Karpas-422 (cell line): ENCODE data around the gene PSMD9. TPM values are rescaled to one million over a fixed set of nuclear protein-coding genes. Genes with fewer than 3 reads are reported as not detected.

ENCODE experiments used
- DNase-seq: peaks from one replicate; pipeline ENCODE4 v3.0.0-alpha.2; 2015
- H2AFZ ChIP-seq: fragments of 200-600 bp; sonication (generic); 2 replicates; pipeline ENCODE4 v1.6.1; 2014; ENCODE audit warnings: antibody characterized with exemption, low read length, mixed read lengths
- H3K27ac ChIP-seq: fragments of 200-600 bp; sonication (generic); 2 replicates; pipeline ENCODE4 v1.5.1; 2014; ENCODE audit warnings: mild to moderate bottlenecking, low read length, moderate library complexity
- H3K27me3 ChIP-seq: fragments of 200-600 bp; sonication (generic); 2 replicates; pipeline ENCODE4 v1.6.1; 2014; ENCODE audit warnings: low read length, mixed read lengths
- H3K36me3 ChIP-seq: fragments of 200-600 bp; sonication (generic); 2 replicates; pipeline ENCODE4 v1.6.1; 2014; ENCODE audit warnings: low read length, mixed read lengths; ENCODE audit not compliant: insufficient read depth
- H3K4me1 ChIP-seq: fragments of 200-600 bp; sonication (generic); 2 replicates; pipeline ENCODE4 v1.6.1; 2014; ENCODE audit warnings: mild to moderate bottlenecking, low read length, mixed read lengths
- H3K4me2 ChIP-seq: fragments of 200-600 bp; sonication (generic); 2 replicates; pipeline ENCODE4 v1.6.1; 2014; ENCODE audit warnings: low read length, low read depth, mild to moderate bottlenecking; ENCODE audit not compliant: poor library complexity, severe bottlenecking
- H3K4me3 ChIP-seq: fragments of 200-600 bp; sonication (generic); 2 replicates; pipeline ENCODE4 v1.5.1; 2014; ENCODE audit warnings: mild to moderate bottlenecking, antibody characterized with exemption, low read length, mixed read lengths
- H3K79me2 ChIP-seq: fragments of 200-600 bp; sonication (generic); 2 replicates; pipeline ENCODE4 v1.6.1; 2014; ENCODE audit warnings: mild to moderate bottlenecking, low read length, mixed read lengths
- H3K9ac ChIP-seq: fragments of 200-600 bp; sonication (generic); 2 replicates; pipeline ENCODE4 v1.6.0; 2014; ENCODE audit warnings: low read length
- H3K9me2 ChIP-seq: fragments of 200-600 bp; sonication (generic), shearing (Covaris generic); replicated peaks from 2 replicates; pipeline ENCODE4 v1.6.0; 2014; ENCODE audit warnings: mild to moderate bottlenecking, low read length, moderate library complexity; ENCODE audit not compliant: insufficient read depth
- H3K9me3 ChIP-seq: fragments of 300-700, 200-600 bp; sonication (generic); 2 replicates; pipeline ENCODE4 v1.6.1; 2014; ENCODE audit warnings: low read length, mixed read lengths
- H4K20me1 ChIP-seq: fragments of 200-600 bp; sonication (generic); 2 replicates; pipeline ENCODE4 v1.6.1; 2014; ENCODE audit warnings: mild to moderate bottlenecking, antibody characterized with exemption, low read length, low read depth; ENCODE audit not compliant: insufficient read depth
- total RNA-seq: library from RNA; depleted of rRNA; stranded (reverse); fragments of >200 nt; shearing (Covaris generic); gene quantifications from 2 replicates; pipeline ENCODE4 v1.2.3, GENCODE V29; 2014; ENCODE audit warnings: low replicate concordance

PSMD9 gene
- total RNA-seq, 1 experiment from 2014 or later, result 70.6 TPM

DNA sequence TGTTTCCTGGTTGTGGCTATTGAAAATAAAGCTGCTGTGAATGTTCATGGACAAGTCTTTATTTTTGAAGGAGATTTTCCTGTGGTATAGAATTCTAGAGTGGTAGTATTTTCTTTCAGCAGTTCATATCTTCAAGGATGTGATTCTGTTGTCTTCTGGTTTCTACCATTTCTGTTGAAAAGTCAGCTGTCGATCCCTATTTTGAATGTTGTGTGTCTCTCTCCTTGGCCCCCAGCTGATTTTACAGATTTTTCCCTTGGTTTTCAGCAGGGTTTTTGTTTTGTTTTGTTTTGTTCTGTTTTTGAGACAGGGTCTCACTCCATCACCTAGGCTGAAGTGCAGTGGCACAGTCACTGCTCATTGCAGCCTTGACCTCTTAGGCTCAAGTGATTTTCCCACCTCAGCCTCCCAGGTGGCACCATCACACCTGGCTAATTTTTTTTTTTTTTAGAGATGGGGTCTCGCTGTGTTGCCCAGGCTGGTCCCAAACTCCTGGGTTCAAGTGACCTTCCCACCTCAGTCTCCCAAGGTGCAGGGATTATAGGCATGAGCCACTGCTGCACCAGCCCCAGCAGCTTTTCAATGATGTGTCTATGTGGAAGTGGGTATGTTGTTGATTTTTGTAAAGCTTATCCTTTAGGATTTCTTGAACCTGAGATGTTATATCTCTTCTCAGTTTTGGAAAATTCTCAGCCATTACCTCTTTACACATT, 57.9 kb downstream of the PSMD9 start:
- no peak overlapping the region for H3K27ac ChIP-seq
- H3K9me3 ChIP-seq, result no peaks in the 10 kb centered on the region
- H3K79me2 ChIP-seq, result no peaks in the 10 kb centered on the region
- peaks cover 27% of the 10 kb centered on the region for H3K4me1 ChIP-seq
- H3K36me3 ChIP-seq, result peaks cover 11% of the 10 kb centered on the region; the same call in 1 of the 2 replicates
- H3K9ac ChIP-seq, result no peak overlapping the region
- no peak overlapping the region for H2AFZ ChIP-seq
- H4K20me1 ChIP-seq, result no peaks in the 10 kb centered on the region
- no peak overlapping the region for H3K4me2 ChIP-seq
- DNase-seq, result no peak
- no peaks in the 10 kb centered on the region for H3K27me3 ChIP-seq
- no peak overlapping the region for H3K4me3 ChIP-seq
- no peaks in the 10 kb centered on the region for H3K9me2 ChIP-seq

DNA sequence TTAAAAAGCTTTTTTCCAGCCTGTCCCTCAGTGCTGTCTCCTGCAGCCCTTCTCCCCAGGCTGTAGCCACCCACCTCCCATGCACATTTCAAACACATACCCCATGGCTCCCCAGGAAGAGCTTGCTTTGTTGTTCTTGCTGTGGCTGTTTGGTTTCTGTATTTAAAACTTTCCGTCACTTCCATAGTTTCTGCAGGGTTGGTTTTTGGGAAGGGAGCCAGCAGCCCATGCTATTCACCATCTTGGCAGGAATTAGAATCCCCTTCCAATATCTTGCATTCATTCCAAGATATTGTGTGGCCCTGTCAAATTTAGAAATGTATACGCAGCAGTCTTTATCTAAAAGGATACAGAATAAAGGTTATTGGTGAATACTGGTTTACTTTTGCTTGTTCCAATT, 59.4 kb downstream of the PSMD9 start:
- DNase-seq, result no peak
- Histone ChIP-seq H3K27me3 (no peaks in the 10 kb centered on the region), H3K9me2 (no peaks in the 10 kb centered on the region), H3K27ac (peak overlapping the region; percentile 43; the same call in 1 of the 2 replicates), H3K9me3 (no peaks in the 10 kb centered on the region), H3K4me1 (peaks cover 33% of the 10 kb centered on the region), H3K9ac (no peak overlapping the region), H2AFZ (no peak overlapping the region), H3K4me3 (no peak overlapping the region), H3K79me2 (no peaks in the 10 kb centered on the region), H4K20me1 (no peaks in the 10 kb centered on the region), H3K4me2 (no peak overlapping the region), H3K36me3 (peaks cover 12% of the 10 kb centered on the region; the same call in 1 of the 2 replicates)

DNA sequence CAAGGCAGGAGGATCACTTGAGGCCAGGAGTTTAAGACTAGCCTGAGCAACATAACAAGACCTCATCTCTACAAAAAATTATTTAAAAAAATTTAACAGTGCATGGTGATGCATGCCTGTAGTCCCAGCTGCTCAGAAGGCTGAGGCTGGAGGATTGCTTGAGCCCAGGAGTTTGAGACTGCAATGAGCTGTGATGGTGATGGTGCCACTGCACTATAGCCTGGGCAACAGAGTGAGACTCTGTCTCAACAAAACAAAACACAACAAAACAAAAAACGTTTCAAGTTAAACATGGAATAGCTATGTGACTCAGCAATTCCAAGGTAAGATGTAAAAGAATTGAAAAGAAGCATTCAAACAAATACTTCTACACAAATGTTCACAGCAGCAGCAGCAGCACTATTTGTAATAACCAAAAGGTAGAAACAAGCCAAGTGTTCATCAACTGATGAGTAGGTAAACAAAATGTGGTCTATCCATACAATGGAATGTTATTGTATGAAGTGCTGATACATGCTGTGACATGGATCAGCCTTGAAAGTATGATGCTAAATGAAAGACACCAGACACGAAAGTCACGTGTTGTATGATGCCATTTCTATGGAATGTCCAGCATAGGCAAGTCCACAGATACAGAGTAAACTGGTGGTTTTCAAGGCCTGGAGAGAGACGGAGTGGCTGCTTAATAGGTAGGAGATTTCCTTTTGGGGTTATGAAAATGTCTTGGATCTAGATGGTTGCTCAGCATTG, 61.2 kb downstream of the PSMD9 start:
- Histone ChIP-seq H3K9ac (no peak overlapping the region), H3K4me2 (no peak overlapping the region), H3K9me3 (0 out of 2 replicates have a peak, but pooled peaks cover 3% of the 10 kb centered on the region), H3K9me2 (no peaks in the 10 kb centered on the region), H2AFZ (0 out of 2 replicates have a peak overlapping the region, but pooled peaks have one; percentile 8), H3K27me3 (no peaks in the 10 kb centered on the region), H4K20me1 (no peaks in the 10 kb centered on the region), H3K4me3 (no peak overlapping the region), H3K36me3 (peaks cover 21% of the 10 kb centered on the region), H3K4me1 (peaks cover 30% of the 10 kb centered on the region), H3K79me2 (no peaks in the 10 kb centered on the region), H3K27ac (peak overlapping the region; percentile 64)
- DNase-seq, result no peak

DNA sequence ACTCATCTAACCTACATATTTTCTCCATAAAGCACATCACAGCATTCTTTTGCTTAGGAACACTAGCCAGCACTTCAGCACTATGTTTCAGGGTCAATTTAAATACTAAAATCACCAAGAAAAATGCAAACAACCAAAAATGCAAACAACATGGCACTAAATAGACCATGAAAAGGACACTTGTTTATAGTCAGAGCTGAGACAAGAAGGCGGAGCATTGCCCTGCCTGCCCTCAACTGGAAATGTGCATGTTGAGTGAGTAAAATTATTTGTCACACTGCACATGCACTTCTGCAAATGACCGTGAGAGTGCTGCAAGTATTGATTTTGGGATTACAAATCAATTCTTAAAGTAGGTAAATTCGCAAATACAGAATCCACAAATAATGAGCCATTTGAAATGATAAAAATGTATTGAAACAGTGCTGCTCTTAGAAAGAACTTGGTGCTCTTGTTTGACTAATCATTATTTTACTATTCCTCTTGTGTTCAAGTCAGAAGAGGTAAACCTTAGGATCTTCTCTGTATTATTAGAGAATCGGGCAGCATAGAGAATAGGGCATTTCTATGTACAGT, 64.6 kb downstream of the PSMD9 start:
- Histone ChIP-seq H3K36me3 (peaks cover 16% of the 10 kb centered on the region), H3K4me3 (no peak overlapping the region), H3K4me1 (peaks cover 64% of the 10 kb centered on the region), H3K4me2 (no peak overlapping the region), H3K79me2 (no peaks in the 10 kb centered on the region), H3K9me3 (0 out of 2 replicates have a peak, but pooled peaks cover 3% of the 10 kb centered on the region), H4K20me1 (no peaks in the 10 kb centered on the region), H3K9me2 (no peaks in the 10 kb centered on the region), H2AFZ (no peak overlapping the region), H3K27ac (peak overlapping the region; percentile 97), H3K9ac (no peak overlapping the region), H3K27me3 (no peaks in the 10 kb centered on the region)
- DNase-seq, result peak; percentile 53

DNA sequence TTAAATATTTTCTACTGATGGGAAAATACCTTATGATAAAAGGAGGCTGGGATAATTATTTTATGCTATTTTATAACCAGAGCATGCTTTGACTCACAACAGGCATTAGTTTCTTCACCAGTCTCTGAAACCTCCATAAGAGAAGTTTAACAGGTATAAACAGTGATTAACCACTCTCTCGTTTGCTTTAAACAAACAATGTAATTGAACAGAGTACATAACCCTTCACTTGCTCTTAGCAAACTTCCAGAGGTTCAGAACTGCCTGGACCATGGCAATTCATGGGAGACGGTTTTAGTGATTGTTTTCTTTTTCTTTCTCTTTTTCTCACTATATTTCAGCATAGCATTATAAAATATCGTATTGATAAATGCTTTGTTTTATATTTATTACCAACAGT, 65.1 kb downstream of the PSMD9 start:
- no peak overlapping the region for H3K4me3 ChIP-seq

DNA sequence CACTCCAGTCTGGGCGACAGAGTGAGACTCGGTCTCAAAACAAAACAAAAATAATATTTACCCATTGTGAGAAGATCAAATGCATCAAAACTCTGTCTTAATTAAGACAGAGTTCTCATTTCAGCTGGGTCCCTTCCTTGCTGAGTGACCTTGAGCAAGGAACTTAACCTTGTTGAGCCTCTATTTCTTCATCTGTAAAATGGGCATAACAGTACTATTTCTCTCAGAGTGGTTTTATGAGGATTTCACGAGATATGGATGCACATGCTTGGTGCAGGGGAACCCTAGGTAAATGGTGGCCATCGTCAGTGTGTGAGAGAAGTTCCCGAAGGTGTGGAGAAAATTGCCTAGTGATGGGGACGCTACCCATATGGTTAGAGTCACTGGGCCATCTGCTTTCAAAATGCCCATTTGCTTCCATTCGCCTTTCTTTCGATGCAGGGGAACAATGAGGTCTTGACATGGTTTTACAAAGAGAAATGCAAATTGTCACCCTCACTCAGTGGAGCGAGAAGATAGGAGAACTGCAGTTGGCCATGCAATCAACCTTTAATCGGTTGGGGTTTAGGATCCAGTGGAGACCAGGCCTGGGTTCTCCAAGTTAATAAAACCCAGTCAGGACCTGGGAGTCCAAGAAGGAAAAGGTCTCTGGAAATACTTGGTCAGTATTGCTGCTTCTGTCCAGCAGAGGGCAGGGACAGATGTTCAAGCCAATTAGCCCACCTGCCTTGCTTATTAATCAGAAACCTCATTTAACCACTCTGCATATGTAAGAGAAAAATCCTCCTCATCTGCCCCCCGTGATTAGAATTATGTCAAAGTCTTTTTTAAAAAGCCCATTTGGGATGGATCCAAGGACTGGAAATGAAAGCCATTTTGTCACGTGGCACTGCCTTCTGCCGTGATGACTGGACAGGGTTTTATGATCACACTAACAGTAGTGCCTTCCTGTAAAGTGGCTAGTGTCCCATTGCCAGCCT, 67.0 kb downstream of the PSMD9 start:
- Histone ChIP-seq H3K9ac (peak overlapping the region; percentile 50), H3K4me3 (0 out of 2 replicates have a peak overlapping the region, but pooled peaks have one; percentile 3), H3K4me1 (peaks cover 69% of the 10 kb centered on the region), H4K20me1 (no peaks in the 10 kb centered on the region), H3K9me2 (no peaks in the 10 kb centered on the region), H2AFZ (no peak overlapping the region), H3K9me3 (0 out of 2 replicates have a peak, but pooled peaks cover 3% of the 10 kb centered on the region), H3K4me2 (peak overlapping the region; percentile 42), H3K79me2 (no peaks in the 10 kb centered on the region; the same call in 1 of the 2 replicates), H3K27ac (peak overlapping the region; percentile 97), H3K27me3 (no peaks in the 10 kb centered on the region), H3K36me3 (peaks cover 23% of the 10 kb centered on the region)
- DNase-seq, result peak; percentile 86

More for the DNA sequence above, 65.1 kb downstream of the PSMD9 start:
- Histone ChIP-seq H3K27me3 (no peaks in the 10 kb centered on the region), H3K27ac (peak overlapping the region; percentile 97), H3K79me2 (no peaks in the 10 kb centered on the region; the same call in 1 of the 2 replicates), H3K9me2 (no peaks in the 10 kb centered on the region), H3K4me2 (no peak overlapping the region), H3K4me1 (peaks cover 69% of the 10 kb centered on the region), H3K9ac (no peak overlapping the region), H3K36me3 (peaks cover 20% of the 10 kb centered on the region), H2AFZ (no peak overlapping the region), H3K9me3 (0 out of 2 replicates have a peak, but pooled peaks cover 3% of the 10 kb centered on the region), H4K20me1 (no peaks in the 10 kb centered on the region)
- no peak for DNase-seq

DNA sequence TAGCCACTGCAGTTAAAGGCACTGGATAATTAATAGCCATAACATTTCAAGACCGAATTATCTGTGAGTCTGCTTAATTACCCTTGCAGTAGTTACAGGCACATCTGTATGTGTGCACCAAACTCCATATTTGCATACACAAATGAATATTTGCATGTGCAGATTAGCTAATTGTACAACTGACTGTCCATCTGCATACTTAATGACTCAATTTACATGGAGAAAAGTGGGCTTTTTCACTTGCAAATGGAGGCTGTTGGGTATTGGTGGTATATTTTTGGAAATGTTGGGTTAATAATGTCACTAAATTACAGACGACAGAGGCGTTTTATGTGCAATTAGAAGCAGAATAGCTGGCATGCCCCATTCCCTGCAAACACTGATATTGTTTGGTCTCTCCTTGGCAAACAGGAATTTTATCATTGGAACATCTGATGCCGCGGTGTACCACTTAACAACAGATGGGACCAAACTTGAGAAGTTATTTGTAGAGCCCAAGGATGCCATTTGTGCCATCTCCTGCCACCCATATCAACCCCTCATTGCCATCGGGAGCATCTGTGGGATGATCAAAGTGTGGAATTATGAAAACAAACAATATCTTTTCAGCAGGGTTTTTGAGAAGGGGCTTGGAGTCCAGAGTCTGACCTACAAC, 69.4 kb downstream of the PSMD9 start:
- no peak overlapping the region for H2AFZ ChIP-seq
- peak overlapping the region; percentile 36 for H3K4me3 ChIP-seq
- H3K36me3 ChIP-seq, result peaks cover 23% of the 10 kb centered on the region
- H3K79me2 ChIP-seq, result no peaks in the 10 kb centered on the region; the same call in 1 of the 2 replicates
- H3K27me3 ChIP-seq, result no peaks in the 10 kb centered on the region
- H3K4me1 ChIP-seq, result peaks cover 58% of the 10 kb centered on the region
- DNase-seq, result peak; percentile 92
- peak overlapping the region; percentile 66 for H3K4me2 ChIP-seq
- H3K9me3 ChIP-seq, result 0 out of 2 replicates have a peak, but pooled peaks cover 3% of the 10 kb centered on the region
- H3K27ac ChIP-seq, result peak overlapping the region; percentile 97
- no peaks in the 10 kb centered on the region for H4K20me1 ChIP-seq
- peak overlapping the region; percentile 61 for H3K9ac ChIP-seq
- no peaks in the 10 kb centered on the region for H3K9me2 ChIP-seq
